Stimulated activated naive CD8-positive, alpha-beta T cell treated with anti-CD3 and anti-CD28 coated beads, Interleukin-15, Interleukin-2, amounts not matched to agents 100 U/mL and 50 U/mL, for 24 hours (primary cell): Measurements from ENCODE around the gene MAP3K20.
"Not testable (repeated sequence)": the region's sequence is repeated elsewhere in the genome, so short reads cannot be mapped to it uniquely, and the experiment has no call there.

Source experiments
- ATAC-seq: fragments of 150-1000 bp; cut with Tn5 transposase; one replicate; pipeline ENCODE4 v1.10.0; 2021
- DNase-seq: peaks from one replicate; pipeline ENCODE4 v3.0.0; 2021

The MAP3K20 gene

DNA sequence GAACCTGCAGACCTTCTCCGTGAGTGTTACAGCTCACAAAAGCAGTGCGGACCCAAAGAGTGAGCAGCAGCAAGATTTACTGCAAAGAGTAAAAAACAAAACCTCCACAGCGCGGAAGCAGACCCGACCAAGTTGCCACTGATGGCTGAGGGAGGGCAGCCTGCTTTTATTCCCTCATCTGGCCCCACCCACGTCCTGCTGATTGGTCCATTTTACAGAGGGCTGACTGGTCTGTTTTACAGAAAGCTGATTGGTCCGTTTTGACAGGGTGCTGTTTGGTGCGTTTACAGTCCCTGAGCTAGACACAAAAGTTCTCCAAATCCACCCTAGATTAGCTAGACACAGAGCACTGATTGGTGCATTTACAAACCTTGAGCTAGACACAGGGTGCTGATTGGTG lies 206.3 kb downstream of the MAP3K20 start:
- DNase-seq, ATAC-seq: not testable (repeated sequence)

- no peak for ATAC-seq
- no peak for DNase-seq
These were observed 207.3 kb downstream of the MAP3K20 start for GRCh38 chr2:173282795-173283545.

- ATAC-seq (peak; percentile 70), DNase-seq (no peak)
These were observed 210.6 kb downstream of the MAP3K20 start for GRCh38 chr2:173286153-173286809.

DNA sequence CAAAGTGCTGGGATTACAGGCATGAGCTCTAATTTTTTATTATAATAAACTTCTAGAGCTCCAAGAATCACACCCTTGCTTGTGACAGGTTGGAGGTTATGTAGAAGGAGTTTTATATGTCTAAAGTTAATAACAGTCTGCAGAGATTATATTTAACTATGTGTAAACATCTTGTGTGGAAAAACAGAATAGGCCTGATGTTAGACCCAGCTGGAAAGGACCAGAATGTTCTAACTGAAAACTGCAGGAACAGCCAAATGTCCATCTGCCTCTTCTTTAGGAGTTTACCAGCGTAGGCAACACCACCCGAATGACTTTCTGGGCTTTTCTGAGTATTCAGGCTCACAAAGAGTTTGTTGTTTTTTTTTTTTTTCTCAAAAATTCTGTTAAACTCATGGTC lies 211.9 kb downstream of the MAP3K20 start:
- no peak for ATAC-seq
- no peak for DNase-seq

DNA sequence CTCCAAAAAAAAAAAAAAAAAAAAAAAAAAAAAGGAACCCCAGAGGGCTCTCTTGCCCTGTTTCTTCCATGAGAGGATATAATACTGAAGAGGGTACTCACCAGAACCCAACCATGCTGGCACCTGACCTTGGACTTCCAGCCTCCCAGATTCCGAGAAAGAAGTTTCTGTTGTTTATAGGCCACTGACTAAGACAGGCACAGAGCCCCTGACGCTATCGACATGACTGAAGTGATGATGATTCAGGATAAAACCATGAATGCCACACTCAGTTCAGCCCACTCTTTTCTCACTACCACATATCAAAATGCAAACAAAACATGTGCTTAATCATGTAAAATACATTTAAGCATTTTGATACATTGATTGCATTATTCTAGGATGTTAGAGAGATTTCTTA lies 212.9 kb downstream of the MAP3K20 start:
- DNase-seq (no peak), ATAC-seq (peak; percentile 61)

DNA sequence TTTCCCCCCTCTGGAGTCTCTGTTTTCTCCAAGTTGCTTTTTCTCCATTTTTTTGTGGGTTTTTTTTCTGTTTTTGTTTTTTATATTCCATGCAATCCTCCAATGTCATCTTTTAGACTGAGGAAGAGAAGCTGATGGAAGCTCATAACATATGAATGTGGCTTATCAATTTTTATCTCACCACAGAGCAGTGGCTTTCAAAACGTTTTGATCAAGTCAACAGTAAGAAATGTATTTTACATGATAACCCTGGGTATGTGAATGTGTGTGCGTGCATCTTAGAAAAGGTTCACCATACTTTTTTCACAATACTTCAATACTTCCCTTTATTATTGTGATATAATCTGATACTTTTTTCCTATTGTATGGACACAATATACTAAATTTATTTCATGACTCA lies 214.4 kb downstream of the MAP3K20 start:
- no peak for DNase-seq

GRCh38 chr2:173290518-173290917 lies 214.9 kb downstream of the MAP3K20 start:
- DNase-seq = no peak
- no peak for ATAC-seq

More for the DNA sequence above, 214.4 kb downstream of the MAP3K20 start:
- no peak for ATAC-seq

- no peak for ATAC-seq
- no peak for DNase-seq
These were observed 215.8 kb downstream of the MAP3K20 start for GRCh38 chr2:173291412-173291811.

GRCh38 chr2:173296235-173296634 lies 220.6 kb downstream of the MAP3K20 start:
- ATAC-seq (no peak), DNase-seq (no peak)

DNA sequence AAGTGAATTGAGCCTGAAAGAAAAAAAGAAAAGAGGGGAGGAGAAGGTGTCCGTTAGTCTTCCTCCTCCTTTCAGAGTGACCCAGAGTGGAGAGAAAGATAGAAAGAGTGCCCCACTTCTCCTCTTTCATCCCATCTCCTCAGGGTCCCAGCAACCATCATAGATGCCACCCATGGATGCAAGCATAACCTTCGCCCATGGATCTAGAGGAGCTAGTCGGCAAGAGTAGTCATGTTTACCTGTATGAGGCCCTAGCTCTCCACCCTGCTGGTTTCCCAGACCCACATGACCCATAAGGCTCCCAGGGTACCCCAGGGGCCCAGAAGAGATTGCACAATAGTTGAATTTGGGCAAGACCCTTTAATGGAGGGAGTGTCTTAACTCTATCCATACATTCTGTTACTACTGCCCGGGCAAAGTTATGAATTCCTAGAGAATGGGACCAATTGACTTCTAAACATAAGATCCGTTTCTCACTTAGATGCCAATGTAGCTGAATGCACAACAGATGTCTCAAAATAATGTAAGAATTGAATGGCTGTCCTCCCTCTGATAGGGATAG lies 223.0 kb downstream of the MAP3K20 start:
- no peak for DNase-seq
- ATAC-seq = no peak

GRCh38 chr2:173299764-173300163 lies 224.1 kb downstream of the MAP3K20 start:
- ATAC-seq = no peak
- DNase-seq = no peak

DNA sequence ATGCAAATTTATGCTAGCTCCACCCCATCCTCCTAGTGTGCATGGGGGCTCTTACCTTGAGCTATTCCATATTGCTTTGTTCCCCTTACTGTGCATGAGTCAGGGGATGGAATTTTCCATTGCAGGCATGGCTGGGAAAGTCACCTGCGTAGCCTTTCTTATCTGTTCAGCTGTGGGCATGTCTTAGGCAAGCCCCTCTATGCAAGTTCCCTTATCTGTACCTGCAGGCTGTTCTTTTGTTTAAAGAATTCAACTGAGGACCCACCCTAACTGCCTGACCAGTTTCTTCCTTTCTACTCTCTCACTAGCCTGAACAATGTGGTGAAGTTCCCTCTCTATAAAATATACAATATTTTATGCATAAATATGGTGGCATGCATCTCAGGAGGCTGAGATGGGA lies 224.8 kb downstream of the MAP3K20 start:
- no peak for ATAC-seq
- DNase-seq = no peak

DNA sequence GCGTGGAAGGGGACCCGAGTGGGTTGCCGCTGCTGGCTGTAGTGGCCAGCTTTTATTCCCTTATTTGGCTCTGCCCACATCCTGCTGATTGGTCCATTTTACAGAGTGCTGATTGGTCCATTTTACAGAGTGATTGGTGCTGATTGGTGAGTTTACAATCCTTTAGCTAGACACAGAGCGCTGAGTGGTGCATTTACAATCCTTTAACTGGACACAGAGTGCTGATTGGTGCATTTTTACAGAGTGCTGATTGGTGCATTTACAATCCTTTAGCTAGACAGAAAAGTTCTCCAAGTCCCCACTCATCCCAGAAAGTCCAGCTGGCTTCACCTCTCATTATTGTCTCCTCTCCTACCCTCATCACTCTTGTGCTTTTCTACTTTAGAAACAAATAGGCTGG lies 225.9 kb downstream of the MAP3K20 start:
- not testable (repeated sequence) for ATAC-seq, DNase-seq

DNA sequence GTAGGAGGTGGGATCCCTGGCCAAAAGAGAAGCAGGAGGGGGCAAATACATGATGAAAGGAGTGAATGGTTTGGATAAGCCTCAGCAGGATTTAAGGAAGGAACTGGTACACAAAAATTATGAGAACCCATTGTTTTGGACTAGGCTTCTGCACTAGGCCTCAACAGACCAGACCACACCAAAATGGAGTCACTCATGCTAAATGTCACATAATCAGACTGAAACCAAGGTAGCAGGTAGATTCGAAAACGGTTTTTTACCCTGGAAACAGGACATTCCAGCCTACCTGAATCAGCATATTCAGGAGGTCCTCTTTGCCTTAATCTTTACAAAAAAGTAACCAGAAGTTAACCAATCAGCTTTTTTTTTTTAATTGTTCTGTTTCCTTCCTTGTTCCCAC lies 229.7 kb downstream of the MAP3K20 start:
- DNase-seq = no peak
- ATAC-seq = no peak

- no peak for DNase-seq
- ATAC-seq = no peak
These were observed 231.6 kb downstream of the MAP3K20 start for GRCh38 chr2:173307293-173307692.

- not testable (repeated sequence) for ATAC-seq, DNase-seq
These were observed 233.7 kb downstream of the MAP3K20 start for GRCh38 chr2:173309370-173309769.

GRCh38 chr2:173311844-173312606 lies 236.4 kb downstream of the MAP3K20 start:
- no peak for DNase-seq
- ATAC-seq = no peak
